ENCODE data around the gene PUM1.
"Not testable (repeated sequence)": the region's sequence is repeated elsewhere in the genome, so short reads cannot be mapped to it uniquely, and the experiment has no call there.

PUM1 gene

DNA sequence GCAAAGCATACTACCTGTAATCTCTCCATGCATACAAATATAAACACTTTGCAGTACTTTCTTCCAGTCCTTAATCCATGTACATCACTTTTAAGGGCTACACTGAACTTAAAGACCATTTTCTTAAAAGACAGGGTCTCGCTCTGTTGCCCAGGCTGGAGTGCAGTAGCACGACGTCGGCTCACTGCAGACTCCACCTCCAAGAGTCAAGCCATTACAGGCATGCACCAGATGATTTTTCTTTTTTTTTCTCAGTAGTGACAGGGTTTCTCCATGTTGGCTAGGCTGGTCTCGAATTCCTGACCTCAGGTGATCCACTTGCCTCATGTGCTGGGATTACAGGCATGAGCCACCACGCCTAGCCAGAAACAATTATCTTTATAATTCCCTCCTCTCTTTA is 22.9 kb downstream of the PUM1 start:
- Histone ChIP-seq H3K27me3 (ENCODE audit: insufficient read depth, low read length, poor library complexity) (no peaks in the 10 kb centered on the region), H3K27ac (ENCODE audit: low read depth, low read length) (no peak overlapping the region), H2AK5ac (ENCODE audit: low read length) (no peak overlapping the region), H3K9ac (ENCODE audit: low read length) (no peak overlapping the region), H3K18ac (ENCODE audit: low read length) (no peak overlapping the region), H2BK15ac (replicated peaks; ENCODE audit: low read depth) (no peak overlapping the region), H2BK5ac (ENCODE audit: low read length) (no peak overlapping the region), H3K56ac (ENCODE audit: low read length) (no peak overlapping the region), H3K4ac (ENCODE audit: low read depth, low read length) (no peak overlapping the region), H3K36me3 (ENCODE audit: control insufficient read depth, insufficient read depth, low read length) (peaks cover 3% of the 10 kb centered on the region), H3K79me2 (ENCODE audit: control insufficient read depth, insufficient read depth, low read length) (peaks cover 89% of the 10 kb centered on the region), H4K8ac (ENCODE audit: low read depth, low read length) (no peak overlapping the region), H3K4me2 (ENCODE audit: low read length) (no peak overlapping the region), H3K4me3 (ENCODE audit: low read length) (no peak overlapping the region), H3K4me1 (ENCODE audit: control insufficient read depth, low read depth, low read length) (peaks cover 2% of the 10 kb centered on the region), H2BK120ac (ENCODE audit: low read depth, low read length) (no peak overlapping the region), H3K23ac (ENCODE audit: low read length) (no peak overlapping the region), H4K5ac (ENCODE audit: low read length) (no peak overlapping the region), H3K79me1 (ENCODE audit: low read length) (peaks cover 5% of the 10 kb centered on the region)
- DNase-seq = no peak
- WGBS (ENCODE audit: extremely low coverage, insufficient coverage, low lambda C conversion rate) = no CpG with 5 or more reads among the region's 6 CpGs

GRCh38 chr1:31041529-31041928 is 24.0 kb downstream of the PUM1 start:
- H2BK15ac ChIP-seq (replicated peaks; ENCODE audit: low read depth) = no peak overlapping the region
- H3K4ac ChIP-seq (ENCODE audit: low read depth, low read length) = no peak overlapping the region
- no peak overlapping the region for H3K9ac ChIP-seq (ENCODE audit: low read length)
- H4K8ac ChIP-seq (ENCODE audit: low read depth, low read length) = no peak overlapping the region
- H3K4me3 ChIP-seq (ENCODE audit: low read length) = no peak overlapping the region
- peaks cover 2% of the 10 kb centered on the region for H3K4me1 ChIP-seq (ENCODE audit: control insufficient read depth, low read depth, low read length)
- no peak overlapping the region for H3K4me2 ChIP-seq (ENCODE audit: low read length)
- no peak overlapping the region for H3K23ac ChIP-seq (ENCODE audit: low read length)
- DNase-seq = peak; percentile 61
- H2BK5ac ChIP-seq (ENCODE audit: low read length) = no peak overlapping the region
- H3K27me3 ChIP-seq (ENCODE audit: insufficient read depth, low read length, poor library complexity) = no peaks in the 10 kb centered on the region
- no peak overlapping the region for H4K5ac ChIP-seq (ENCODE audit: low read length)
- no peak overlapping the region for H2AK5ac ChIP-seq (ENCODE audit: low read length)
- H3K79me1 ChIP-seq (ENCODE audit: low read length) = peaks cover 6% of the 10 kb centered on the region
- no peak overlapping the region for H3K18ac ChIP-seq (ENCODE audit: low read length)
- peaks cover 4% of the 10 kb centered on the region for H3K36me3 ChIP-seq (ENCODE audit: control insufficient read depth, insufficient read depth, low read length)
- H3K79me2 ChIP-seq (ENCODE audit: control insufficient read depth, insufficient read depth, low read length) = peaks cover 89% of the 10 kb centered on the region
- H3K27ac ChIP-seq (ENCODE audit: low read depth, low read length) = no peak overlapping the region
- H2BK120ac ChIP-seq (ENCODE audit: low read depth, low read length) = no peak overlapping the region
- H3K56ac ChIP-seq (ENCODE audit: low read length) = no peak overlapping the region

DNA sequence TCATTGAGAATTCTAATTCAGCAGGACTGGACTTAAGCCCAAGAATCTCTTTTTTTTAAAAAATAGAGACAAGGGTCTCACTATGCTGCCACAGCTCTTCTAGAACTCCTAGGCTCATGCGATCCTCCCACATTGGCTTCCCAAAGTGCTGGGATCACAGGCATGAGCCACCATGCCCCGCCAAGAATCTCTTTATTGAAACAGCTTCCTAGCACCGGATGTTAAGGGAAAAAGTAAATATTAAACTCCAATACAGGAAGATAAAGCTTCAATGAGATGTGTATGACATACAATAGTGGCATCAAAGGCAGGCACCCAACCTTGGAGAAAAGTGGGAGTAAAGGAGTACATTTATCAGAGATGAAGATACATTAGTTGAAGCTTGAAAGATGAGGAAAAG is 25.5 kb downstream of the PUM1 start:
- Histone ChIP-seq H3K4me2 (ENCODE audit: low read length) (no peak overlapping the region), H2BK15ac (replicated peaks; ENCODE audit: low read depth) (no peak overlapping the region), H3K27ac (ENCODE audit: low read depth, low read length) (no peak overlapping the region), H2BK5ac (ENCODE audit: low read length) (no peak overlapping the region), H4K5ac (ENCODE audit: low read length) (no peak overlapping the region), H3K23ac (ENCODE audit: low read length) (no peak overlapping the region), H2AK5ac (ENCODE audit: low read length) (no peak overlapping the region), H2BK120ac (ENCODE audit: low read depth, low read length) (no peak overlapping the region), H3K4me1 (ENCODE audit: control insufficient read depth, low read depth, low read length) (peaks cover 2% of the 10 kb centered on the region), H3K18ac (ENCODE audit: low read length) (no peak overlapping the region), H3K56ac (ENCODE audit: low read length) (no peak overlapping the region), H3K9ac (ENCODE audit: low read length) (no peak overlapping the region), H3K79me2 (ENCODE audit: control insufficient read depth, insufficient read depth, low read length) (peaks cover 90% of the 10 kb centered on the region), H3K4ac (ENCODE audit: low read depth, low read length) (no peak overlapping the region), H4K8ac (ENCODE audit: low read depth, low read length) (no peak overlapping the region), H3K36me3 (ENCODE audit: control insufficient read depth, insufficient read depth, low read length) (peaks cover 5% of the 10 kb centered on the region), H3K27me3 (ENCODE audit: insufficient read depth, low read length, poor library complexity) (no peaks in the 10 kb centered on the region), H3K79me1 (ENCODE audit: low read length) (peaks cover 7% of the 10 kb centered on the region), H3K4me3 (ENCODE audit: low read length) (no peak overlapping the region)
- DNase-seq = no peak
- no CpG with 5 or more reads among the region's 3 CpGs for WGBS (ENCODE audit: extremely low coverage, insufficient coverage, low lambda C conversion rate)

DNA sequence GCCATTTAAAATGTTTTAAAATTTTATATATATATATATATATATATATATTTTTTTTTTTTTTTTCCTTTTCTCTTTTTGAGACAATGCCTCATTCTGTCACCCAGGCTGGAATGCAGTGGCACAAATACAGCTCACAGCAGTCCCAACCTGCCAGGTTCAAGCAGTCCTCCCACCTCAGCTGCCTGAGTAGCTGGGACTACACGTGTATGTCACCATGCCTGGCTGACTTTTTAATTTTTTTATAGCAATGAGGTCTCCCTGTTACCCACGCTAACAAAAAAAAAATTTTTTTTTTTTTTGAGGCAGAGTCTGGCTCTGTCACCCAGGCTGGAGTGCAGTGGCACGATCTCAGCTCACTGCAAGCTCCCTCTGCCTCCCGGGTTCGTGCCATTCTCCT is 26.6 kb downstream of the PUM1 start:
- H3K79me1 ChIP-seq (ENCODE audit: low read length); H3K4ac ChIP-seq (ENCODE audit: low read depth, low read length); H3K23ac ChIP-seq (ENCODE audit: low read length); H4K8ac ChIP-seq (ENCODE audit: low read depth, low read length); H3K9ac ChIP-seq (ENCODE audit: low read length); H3K4me2 ChIP-seq (ENCODE audit: low read length); H4K5ac ChIP-seq (ENCODE audit: low read length); H3K36me3 ChIP-seq (ENCODE audit: control insufficient read depth, insufficient read depth, low read length); H3K18ac ChIP-seq (ENCODE audit: low read length); H3K4me3 ChIP-seq (ENCODE audit: low read length); H3K27me3 ChIP-seq (ENCODE audit: insufficient read depth, low read length, poor library complexity); H2BK120ac ChIP-seq (ENCODE audit: low read depth, low read length); DNase-seq; H2BK15ac ChIP-seq (replicated peaks; ENCODE audit: low read depth); H2AK5ac ChIP-seq (ENCODE audit: low read length); H3K27ac ChIP-seq (ENCODE audit: low read depth, low read length); H3K56ac ChIP-seq (ENCODE audit: low read length); H3K4me1 ChIP-seq (ENCODE audit: control insufficient read depth, low read depth, low read length); H2BK5ac ChIP-seq (ENCODE audit: low read length): not testable (repeated sequence)
- WGBS (ENCODE audit: extremely low coverage, insufficient coverage, low lambda C conversion rate) = no CpG with 5 or more reads among the region's 5 CpGs
- peaks cover 91% of the 10 kb centered on the region for H3K79me2 ChIP-seq (ENCODE audit: control insufficient read depth, insufficient read depth, low read length)

DNA sequence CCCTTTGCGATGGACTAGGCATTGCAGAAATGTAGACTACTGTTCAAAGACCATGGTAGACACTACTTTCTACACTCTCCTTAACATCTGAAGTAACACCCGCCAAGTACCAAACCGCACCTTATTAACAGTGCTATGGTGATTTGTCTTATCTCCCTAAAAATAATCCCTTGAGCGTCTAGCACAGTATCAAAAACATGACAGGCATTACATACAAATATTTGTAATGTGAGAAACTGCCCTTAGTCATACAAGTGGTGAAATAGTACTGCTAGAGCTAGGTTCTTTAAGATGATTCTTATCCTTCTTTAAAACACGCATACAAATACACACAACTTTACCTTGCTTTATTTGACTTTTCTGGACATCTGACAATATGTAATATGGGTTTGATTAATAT is 27.2 kb downstream of the PUM1 start:
- H3K4me1 ChIP-seq (ENCODE audit: control insufficient read depth, low read depth, low read length) = peaks cover 2% of the 10 kb centered on the region
- no peak overlapping the region for H4K8ac ChIP-seq (ENCODE audit: low read depth, low read length)
- H2BK15ac ChIP-seq (replicated peaks; ENCODE audit: low read depth) = no peak overlapping the region
- peaks cover 91% of the 10 kb centered on the region for H3K79me2 ChIP-seq (ENCODE audit: control insufficient read depth, insufficient read depth, low read length)
- H3K27me3 ChIP-seq (ENCODE audit: insufficient read depth, low read length, poor library complexity) = no peaks in the 10 kb centered on the region
- no peak for DNase-seq
- H3K4me3 ChIP-seq (ENCODE audit: low read length) = no peak overlapping the region
- no peak overlapping the region for H3K4me2 ChIP-seq (ENCODE audit: low read length)
- H2BK5ac ChIP-seq (ENCODE audit: low read length) = no peak overlapping the region
- no peak overlapping the region for H4K5ac ChIP-seq (ENCODE audit: low read length)
- no peak overlapping the region for H3K9ac ChIP-seq (ENCODE audit: low read length)
- no CpG with 5 or more reads among the region's 5 CpGs for WGBS (ENCODE audit: extremely low coverage, insufficient coverage, low lambda C conversion rate)
- no peak overlapping the region for H3K56ac ChIP-seq (ENCODE audit: low read length)
- peak overlapping the region; percentile 53 for H3K23ac ChIP-seq (ENCODE audit: low read length)
- no peak overlapping the region for H3K4ac ChIP-seq (ENCODE audit: low read depth, low read length)
- no peak overlapping the region for H2BK120ac ChIP-seq (ENCODE audit: low read depth, low read length)
- H3K27ac ChIP-seq (ENCODE audit: low read depth, low read length) = no peak overlapping the region
- peaks cover 5% of the 10 kb centered on the region for H3K36me3 ChIP-seq (ENCODE audit: control insufficient read depth, insufficient read depth, low read length)
- no peak overlapping the region for H2AK5ac ChIP-seq (ENCODE audit: low read length)
- H3K79me1 ChIP-seq (ENCODE audit: low read length) = peaks cover 9% of the 10 kb centered on the region
- no peak overlapping the region for H3K18ac ChIP-seq (ENCODE audit: low read length)

- Histone ChIP-seq H4K5ac (ENCODE audit: low read length) (no peak overlapping the region), H3K9ac (ENCODE audit: low read length) (no peak overlapping the region), H3K36me3 (ENCODE audit: control insufficient read depth, insufficient read depth, low read length) (peaks cover 5% of the 10 kb centered on the region), H2BK120ac (ENCODE audit: low read depth, low read length) (no peak overlapping the region), H3K27ac (ENCODE audit: low read depth, low read length) (no peak overlapping the region), H2BK15ac (replicated peaks; ENCODE audit: low read depth) (no peak overlapping the region), H3K18ac (ENCODE audit: low read length) (no peak overlapping the region), H3K79me2 (ENCODE audit: control insufficient read depth, insufficient read depth, low read length) (peaks cover 91% of the 10 kb centered on the region), H3K4me1 (ENCODE audit: control insufficient read depth, low read depth, low read length) (peaks cover 2% of the 10 kb centered on the region), H3K4me2 (ENCODE audit: low read length) (no peak overlapping the region), H2BK5ac (ENCODE audit: low read length) (no peak overlapping the region), H4K8ac (ENCODE audit: low read depth, low read length) (no peak overlapping the region), H3K4ac (ENCODE audit: low read depth, low read length) (no peak overlapping the region), H3K56ac (ENCODE audit: low read length) (no peak overlapping the region), H2AK5ac (ENCODE audit: low read length) (no peak overlapping the region), H3K4me3 (ENCODE audit: low read length) (no peak overlapping the region), H3K79me1 (ENCODE audit: low read length) (peaks cover 9% of the 10 kb centered on the region), H3K27me3 (ENCODE audit: insufficient read depth, low read length, poor library complexity) (no peaks in the 10 kb centered on the region), H3K23ac (ENCODE audit: low read length) (no peak overlapping the region)
- WGBS (ENCODE audit: extremely low coverage, insufficient coverage, low lambda C conversion rate) = no CpG with 5 or more reads among the region's 8 CpGs
- DNase-seq = no peak
Observed at GRCh38 chr1:31036749-31037500, 28.6 kb downstream of the PUM1 start.
